PC-3 (cell line): Measurements from ENCODE around the gene RHCE. TPM values are rescaled to one million over a fixed set of nuclear protein-coding genes. Genes with fewer than 3 reads are reported as not detected.
"Not testable (repeated sequence)": the region's sequence is repeated elsewhere in the genome, so short reads cannot be mapped to it uniquely, and the experiment has no call there.

ENCODE experiments used
- ATAC-seq: fragments of 200-7000 bp; cut with Tn5 transposase; 2 replicates; pipeline ENCODE4 v1.9.1; 2020; ENCODE audit warnings: mild to moderate bottlenecking, moderate library complexity
- BruUV-seq: library from RNA; stranded (reverse); fragments of 400-500 nt; replicated peaks from 2 replicates; lab custom pipeline; 2021; lab: Mats Ljungman, UMichigan
- CTCF ChIA-PET: fragments of 300-600 bp; sonication (Branson Sonifier 250); formaldehyde crosslinking; loops from one replicate; lab custom pipeline; 2022; ENCODE audit warnings: antibody characterized with exemption; lab: Charles Lee
- POLR2A ChIA-PET: fragments of 300-600 bp; sonication (Branson Sonifier 250); formaldehyde crosslinking; loops from one replicate; lab custom pipeline; 2022; ENCODE audit warnings: antibody characterized with exemption; ENCODE audit not compliant: unreplicated experiment; lab: Charles Lee
- DNase-seq: peaks from one replicate; pipeline ENCODE4 v3.0.0-alpha.2; 2015
- H2AFZ ChIP-seq: fragments of 300-600 bp; sonication (generic); 2 replicates; pipeline ENCODE4 v1.6.0; 2016; ENCODE audit warnings: antibody characterized with exemption, low read length
- H3F3A ChIP-seq: fragments of 300-600 bp; sonication (generic); one replicate; pipeline ENCODE4 v1.6.0; 2017; ENCODE audit warnings: antibody characterized with exemption, low read length, control low read depth, mild to moderate bottlenecking; ENCODE audit not compliant: unreplicated experiment
- H3K27ac ChIP-seq: fragments of 300-600 bp; sonication (generic); 2 replicates; pipeline ENCODE4 v1.5.1; 2016; ENCODE audit warnings: mild to moderate bottlenecking, low read length
- H3K27me3 ChIP-seq: fragments of 300-600 bp; sonication (generic); 2 replicates; pipeline ENCODE4 v1.6.1; 2016; ENCODE audit warnings: low read length, mixed read lengths
- H3K36me3 ChIP-seq: fragments of 300-600 bp; sonication (generic); 2 replicates; pipeline ENCODE4 v1.6.1; 2016; ENCODE audit warnings: low read depth, mixed run types, low read length, mixed read lengths
- H3K4me1 ChIP-seq: fragments of 300-600 bp; sonication (generic); 2 replicates; pipeline ENCODE4 v1.5.1; 2016; ENCODE audit warnings: low read length; ENCODE audit not compliant: insufficient read depth
- H3K4me2 ChIP-seq: fragments of 300-600 bp; sonication (generic); 2 replicates; pipeline ENCODE4 v1.6.0; 2016; ENCODE audit warnings: low read length
- H3K4me3 ChIP-seq: fragments of 300-600 bp; sonication (generic); 2 replicates; pipeline ENCODE4 v1.5.1; 2016; ENCODE audit warnings: mild to moderate bottlenecking, low read length, mixed read lengths
- H3K79me2 ChIP-seq: fragments of 300-600 bp; sonication (generic); 2 replicates; pipeline ENCODE4 v1.6.1; 2017; ENCODE audit warnings: low read length, mixed read lengths
- H3K9ac ChIP-seq: fragments of 300-600 bp; sonication (generic); 2 replicates; pipeline ENCODE4 v1.6.0; 2016; ENCODE audit warnings: mild to moderate bottlenecking, low read length
- H3K9me2 ChIP-seq: fragments of 300-600 bp; sonication (generic); replicated peaks from 2 replicates; pipeline ENCODE4 v1.6.1; 2016; ENCODE audit warnings: mixed run types, low read length, mixed read lengths
- H3K9me3 ChIP-seq: fragments of 300-600 bp; sonication (generic); 2 replicates; pipeline ENCODE4 v1.6.1; 2016; ENCODE audit warnings: low read length, mixed read lengths
- H4K20me1 ChIP-seq: fragments of 300-600 bp; sonication (generic); 2 replicates; pipeline ENCODE4 v1.6.1; 2016; ENCODE audit warnings: low read length, mixed read lengths
- intact Hi-C: fragments of 100-400 bp; cut with micrococcal nuclease; formaldehyde crosslinking; loops from 2 replicates; pipeline ENCODE4 v1.9.0; 2023
- total RNA-seq: library from RNA; depleted of rRNA; stranded (reverse); fragments of >200 nt; gene quantifications from 2 replicates; pipeline ENCODE4 v1.2.3, GENCODE V29; 2014; rRNA removed

RHCE gene
- total RNA-seq, 1 experiment from 2014 or later: 1.1 TPM

GRCh38 chr1:25320314-25320938 is 100.2 kb downstream of the RHCE start:
- H3K4me3 ChIP-seq, intact Hi-C loops, H3K9me3 ChIP-seq, BruUV-seq, H3F3A ChIP-seq, H2AFZ ChIP-seq, H3K4me1 ChIP-seq, POLR2A ChIA-PET, H3K9ac ChIP-seq, DNase-seq, H3K4me2 ChIP-seq, H3K9me2 ChIP-seq, H3K27ac ChIP-seq, ATAC-seq, H3K36me3 ChIP-seq, H3K79me2 ChIP-seq, H4K20me1 ChIP-seq, H3K27me3 ChIP-seq: not testable (repeated sequence)
- CTCF ChIA-PET: interaction anchor here (0.6 kb wide), 1 partner anchor 454 kb away, joined by 5 read pairs; no protein-coding TSS in a partner anchor

- intact Hi-C loops, H3K9me3 ChIP-seq, DNase-seq, H3K79me2 ChIP-seq, H3K27ac ChIP-seq, H3K9me2 ChIP-seq, H3K36me3 ChIP-seq, ATAC-seq, BruUV-seq, H4K20me1 ChIP-seq, H3K4me2 ChIP-seq, H3K9ac ChIP-seq, CTCF ChIA-PET, H2AFZ ChIP-seq, H3F3A ChIP-seq, H3K27me3 ChIP-seq, H3K4me1 ChIP-seq, POLR2A ChIA-PET, H3K4me3 ChIP-seq: not testable (repeated sequence)
Observed at GRCh38 chr1:25312806-25313470, 107.7 kb downstream of the RHCE start.

Other genes starting within 250 kb of the RHCE start
- gene SYF2, start 188.3 kb downstream of the RHCE start, total RNA-seq: 29.8 and 31.0 TPM in 2 replicates
- 46.8 and 49.4 TPM in 2 replicates for gene RSRP1, start 173.4 kb downstream of the RHCE start, total RNA-seq
- gene RHD, start 148.3 kb downstream of the RHCE start, total RNA-seq: not detected in 2 replicates
- 70.2 and 90.5 TPM in 2 replicates for gene TMEM50A, start 82.5 kb downstream of the RHCE start, total RNA-seq
- gene MACO1, start 10.1 kb upstream of the RHCE start, total RNA-seq: 13.6 and 14.0 TPM in 2 replicates
- gene LDLRAP1, start 122.8 kb upstream of the RHCE start, total RNA-seq: 26.5 and 31.6 TPM in 2 replicates
- gene MAN1C1, start 196.0 kb upstream of the RHCE start, total RNA-seq: 0.11 and 0.75 TPM in 2 replicates